Transverse colon (tissue), 4 donors: Measurements from ENCODE around the gene TCL1B.

Experiments
- CTCF ChIP-seq, 5 experiments: fragments of 200-600 bp in 3 of 5; fragments of 450-650 bp in 2 of 5; sonication (generic) in 3 of 5; IDR thresholded peaks; 1 replicate in 2 of 5; 2 replicates in 3 of 5; pipeline ENCODE4 v1.5.1; 2016 to 2017; ENCODE audit warnings: antibody characterized with exemption in 5 of 5, inconsistent platforms in 3 of 5, mild to moderate bottlenecking in 2 of 5, moderate library complexity in 1 of 5
- EP300 ChIP-seq: sonication (generic); formaldehyde crosslinking; IDR thresholded peaks from one replicate; pipeline ENCODE4 v1.6.1; 2017; ENCODE audit warnings: antibody characterized with exemption, low read depth
- POLR2AphosphoS5 ChIP-seq, 3 donors: sonication (generic); formaldehyde crosslinking; IDR thresholded peaks; one replicate each; pipeline ENCODE4 v1.6.1; 2016; ENCODE audit warnings: antibody characterized with exemption in 3 of 3

GRCh38 chr14:95701846-95702221 lies 15.6 kb downstream of the TCL1B start:
- TF ChIP-seq POLR2AphosphoS5 (IDR thresholded peaks at IDR 0.05) (no peak), CTCF (IDR thresholded peaks at IDR 0.05) (no peak), EP300 (no peak)
